Activated B cell treated with CpG ODN at 0.5 μM for 24 hours (primary cell): Measurements from ENCODE around the gene MPHOSPH9. TPM values are rescaled to one million over a fixed set of nuclear protein-coding genes. Genes with fewer than 3 reads are reported as not detected.

Experiments
- ATAC-seq: fragments of 200-7000 bp; cut with Tn5 transposase; one replicate; pipeline ENCODE4 v1.10.0; 2021; ENCODE audit warnings: low read depth, mild to moderate bottlenecking, moderate library complexity
- CTCF ChIA-PET: fragments of 350-600 bp; sonication (Branson Sonifier 250); formaldehyde crosslinking; loops from one replicate; lab custom pipeline; 2021; ENCODE audit warnings: antibody characterized with exemption; lab: Charles Lee
- POLR2A ChIA-PET: fragments of 350-600 bp; sonication (Branson Sonifier 250); formaldehyde crosslinking; loops from one replicate; lab custom pipeline; 2021; ENCODE audit warnings: antibody characterized with exemption; lab: Charles Lee
- DNase-seq: peaks from one replicate; pipeline ENCODE4 v3.0.0; 2022
- H3K27ac Mint-ChIP-seq: one replicate; pipeline ENCODE4 v1.8.0; 2020; ENCODE audit warnings: mixed read lengths
- H3K27me3 Mint-ChIP-seq: one replicate; pipeline ENCODE4 v1.8.0; 2021; ENCODE audit warnings: mixed read lengths
- H3K36me3 Mint-ChIP-seq: one replicate; pipeline ENCODE4 v1.8.0; 2021; ENCODE audit warnings: low read depth, mixed read lengths
- H3K4me1 Mint-ChIP-seq: one replicate; pipeline ENCODE4 v1.8.0; 2021; ENCODE audit warnings: mixed read lengths
- H3K4me3 Mint-ChIP-seq: one replicate; pipeline ENCODE4 v1.8.0; 2020; ENCODE audit warnings: mild to moderate bottlenecking, mixed read lengths
- H3K9me3 Mint-ChIP-seq: one replicate; pipeline ENCODE4 v1.8.0; 2020; ENCODE audit warnings: mixed read lengths
- CTCF ChIP-seq: fragments of 200-600 bp; IDR thresholded peaks from one replicate; pipeline ENCODE4 v1.8.0; 2022; ENCODE audit warnings: antibody characterized with exemption, mild to moderate bottlenecking
- intact Hi-C: fragments of 100-400 bp; cut with micrococcal nuclease; formaldehyde crosslinking; loops from one replicate; pipeline ENCODE4 v1.15.1; 2024
- total RNA-seq: library from RNA; stranded (reverse); gene quantifications from 2 replicates; pipeline ENCODE4 v1.2.3, GENCODE V29; 2022

Gene MPHOSPH9
- total RNA-seq, 1 donor from 2014 or later = 47.2 TPM

GRCh38 chr12:123243671-123244262 lies 10.8 kb upstream of the MPHOSPH9 start:
- no peaks in the 10 kb centered on the region for H3K27me3 Mint-ChIP-seq
- ChIA-PET CTCF (interaction anchor here (1.0 kb wide), 1 partner anchor 10 kb away, joined by 4 read pairs; no protein-coding TSS in a partner anchor), POLR2A (no interaction called here)
- H3K27ac Mint-ChIP-seq = no peak overlapping the region
- peaks cover 44% of the 10 kb centered on the region for H3K36me3 Mint-ChIP-seq
- no peak overlapping the region for H3K4me3 Mint-ChIP-seq
- no peak for ATAC-seq
- H3K4me1 Mint-ChIP-seq = peaks cover 46% of the 10 kb centered on the region
- H3K9me3 Mint-ChIP-seq = no peaks in the 10 kb centered on the region
- no peak for DNase-seq
- intact Hi-C loops = no loop called here
- TF ChIP-seq CTCF = no peak

GRCh38 chr12:123242116-123242904 lies 9.4 kb upstream of the MPHOSPH9 start:
- H3K27ac Mint-ChIP-seq = peak overlapping the region; percentile 30
- ChIA-PET POLR2A (interaction anchor here (1.1 to 1.8 kb wide), 2 partner anchors 9 to 13 kb away, joined by 3 to 19 read pairs; partner anchors contain the start of genes MPHOSPH9 and MTRFR), CTCF (interaction anchor here (0.6 to 6.5 kb wide), 2 partner anchors 85 to 200 kb away, joined by 3 to 106 read pairs; no protein-coding TSS in a partner anchor)
- no peaks in the 10 kb centered on the region for H3K9me3 Mint-ChIP-seq
- TF ChIP-seq CTCF = no peak
- intact Hi-C loops = no loop called here
- H3K27me3 Mint-ChIP-seq = no peaks in the 10 kb centered on the region
- H3K4me3 Mint-ChIP-seq = no peak overlapping the region
- H3K4me1 Mint-ChIP-seq = peaks cover 47% of the 10 kb centered on the region
- DNase-seq = no peak
- H3K36me3 Mint-ChIP-seq = peaks cover 31% of the 10 kb centered on the region
- no peak for ATAC-seq

- H3K36me3 Mint-ChIP-seq = peaks cover 22% of the 10 kb centered on the region
- H3K27ac Mint-ChIP-seq = no peak overlapping the region
- no peak overlapping the region for H3K4me3 Mint-ChIP-seq
- H3K27me3 Mint-ChIP-seq = no peaks in the 10 kb centered on the region
- ChIA-PET POLR2A (interaction anchor here (0.7 to 1.1 kb wide), 2 partner anchors 264 to 483 kb away, joined by 3 read pairs; partner anchors contain the start of gene OGFOD2), CTCF (interaction anchor here (0.8 to 6.5 kb wide), 14 partner anchors 9 to 433 kb away, joined by 3 to 106 read pairs (median 6); partner anchors contain the start of gene DDX55)
- ATAC-seq = no peak
- peaks cover 58% of the 10 kb centered on the region for H3K4me1 Mint-ChIP-seq
- H3K9me3 Mint-ChIP-seq = no peaks in the 10 kb centered on the region
- TF ChIP-seq CTCF = no peak
- intact Hi-C loops = loop anchor here (1.0 to 10.0 kb wide), 7 partner anchors 196 to 736 kb away; partner anchors contain the start of genes CCDC92, DENR, KNTC1 and RSRC2
- DNase-seq = no peak
These were observed 6.0 kb upstream of the MPHOSPH9 start for GRCh38 chr12:123238961-123239360.

- ATAC-seq (no peak), DNase-seq (no peak)
- POLR2A ChIA-PET = interaction anchor here (0.7 to 3.2 kb wide), 9 partner anchors 9 to 378 kb away, joined by 3 to 19 read pairs (median 7); partner anchors contain the start of genes OGFOD2 and SBNO1
- Mint-ChIP-seq H3K27ac (peak overlapping the region; percentile 82), H3K9me3 (no peaks in the 10 kb centered on the region), H3K4me1 (peaks cover 65% of the 10 kb centered on the region), H3K4me3 (peak overlapping the region; percentile 70), H3K36me3 (peaks cover 26% of the 10 kb centered on the region), H3K27me3 (no peaks in the 10 kb centered on the region)
- CTCF ChIA-PET = interaction anchor here (0.6 to 6.5 kb wide), 34 partner anchors 10 to 600 kb away, joined by 3 to 106 read pairs (median 4); partner anchors contain the start of genes DDX55 and OGFOD2
- no peak for TF ChIP-seq CTCF
- intact Hi-C loops = loop anchor here (1.0 to 10.0 kb wide), 7 partner anchors 195 to 736 kb away; partner anchors contain the start of genes CCDC92, DENR, KNTC1 and RSRC2
These were observed 5.4 kb upstream of the MPHOSPH9 start for GRCh38 chr12:123238330-123238682.
